GM18870 (cell line): ENCODE measurements around the gene PTCRA.
"Not testable (repeated sequence)": the region's sequence is repeated elsewhere in the genome, so short reads cannot be mapped to it uniquely, and the experiment has no call there.

ENCODE experiments used
- ATAC-seq: cut with Tn5 transposase; IDR thresholded peaks from one replicate; pipeline ENCODE4 v1.9.1; 2021; ENCODE audit warnings: moderate library complexity; ENCODE audit not compliant: unreplicated experiment

Gene PTCRA

GRCh38 chr6:42915732-42916131, at the start of gene PTCRA:
Gene PTCRA (plus strand): TSS chr6:42916053. CDS start chr6:42916070, 17 bp downstream.
- no peak for ATAC-seq

GRCh38 chr6:42870145-42870936, 45.5 kb upstream of the PTCRA start:
- no peak for ATAC-seq

DNA sequence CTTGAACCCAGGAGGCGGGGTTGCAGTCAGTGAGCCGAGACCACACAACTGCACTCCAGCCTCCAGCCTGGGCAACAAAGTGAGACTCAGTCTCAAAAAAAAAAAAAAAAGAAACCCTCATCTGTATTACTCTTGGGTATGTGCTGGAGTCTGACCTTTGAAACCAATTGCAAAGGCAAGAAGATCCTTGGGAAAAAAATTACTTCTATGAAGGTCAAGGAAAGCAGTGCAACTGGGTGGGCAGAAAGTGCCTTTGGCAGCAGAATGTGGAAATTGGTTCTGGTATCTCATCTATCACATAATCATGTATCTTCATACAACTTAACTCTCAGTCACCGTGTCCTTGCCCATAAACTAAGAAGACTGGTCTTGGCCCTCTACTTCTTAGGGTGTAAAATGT, 44.1 kb upstream of the PTCRA start:
- no peak for ATAC-seq

DNA sequence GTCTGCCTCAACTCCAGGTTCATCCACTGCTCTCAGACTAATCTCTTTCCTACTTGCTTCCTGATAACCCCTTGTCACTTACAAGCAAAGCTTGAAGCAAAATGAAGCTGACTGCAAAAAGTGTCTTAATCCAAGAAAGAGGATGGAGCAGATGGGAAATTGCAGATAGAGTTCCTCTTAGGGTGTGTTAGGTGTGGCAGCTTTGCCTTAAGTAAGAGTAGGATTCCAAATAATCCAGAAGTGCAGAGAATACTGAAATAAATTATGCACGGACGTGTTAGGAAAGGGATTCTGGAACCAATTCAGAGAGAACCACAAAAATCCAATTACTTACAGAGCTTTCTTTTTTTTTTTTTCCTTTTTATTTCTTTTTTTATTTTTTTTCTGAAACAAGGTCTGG, 42.5 kb upstream of the PTCRA start:
- ATAC-seq, result no peak

DNA sequence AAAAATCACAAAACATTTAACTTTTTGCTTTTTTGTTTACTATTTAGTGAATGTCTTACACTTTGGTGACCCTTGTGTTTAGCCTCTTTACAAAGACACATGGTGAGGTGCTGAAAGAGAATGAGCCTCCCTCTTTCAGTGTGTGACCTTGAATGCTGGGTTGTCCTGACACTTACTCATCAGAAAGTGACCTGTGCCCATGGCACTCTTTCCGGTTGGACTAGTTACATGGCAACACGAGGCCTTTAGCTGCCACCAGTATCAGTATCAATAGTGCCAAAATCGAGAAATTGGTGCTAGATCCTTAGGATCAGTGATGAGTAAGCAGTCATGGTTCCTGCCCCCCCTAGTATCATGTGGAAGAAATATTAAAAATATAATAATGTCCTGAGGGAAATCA, 38.2 kb upstream of the PTCRA start:
- no peak for ATAC-seq

- peak; percentile 85 for ATAC-seq
These were observed 36.2 kb upstream of the PTCRA start, which contains the start of gene RPL7L1 for GRCh38 chr6:42879372-42880239. Gene RPL7L1 (plus strand): TSS chr6:42879616. CDS start chr6:42879911, 295 bp downstream.

GRCh38 chr6:42880240-42880817, 35.5 kb upstream of the PTCRA start:
- not testable (repeated sequence) for ATAC-seq

- not testable (repeated sequence) for ATAC-seq
These were observed 35.0 kb upstream of the PTCRA start for GRCh38 chr6:42880871-42881270.

- no peak for ATAC-seq
These were observed 30.2 kb upstream of the PTCRA start for GRCh38 chr6:42885702-42886101.

- ATAC-seq, result not testable (repeated sequence)
These were observed 27.7 kb upstream of the PTCRA start for GRCh38 chr6:42888201-42888600.

GRCh38 chr6:42889815-42890214, 26.0 kb upstream of the PTCRA start:
- ATAC-seq, result no peak

- ATAC-seq, result peak; percentile 57
These were observed 25.3 kb upstream of the PTCRA start for GRCh38 chr6:42890311-42891198.

DNA sequence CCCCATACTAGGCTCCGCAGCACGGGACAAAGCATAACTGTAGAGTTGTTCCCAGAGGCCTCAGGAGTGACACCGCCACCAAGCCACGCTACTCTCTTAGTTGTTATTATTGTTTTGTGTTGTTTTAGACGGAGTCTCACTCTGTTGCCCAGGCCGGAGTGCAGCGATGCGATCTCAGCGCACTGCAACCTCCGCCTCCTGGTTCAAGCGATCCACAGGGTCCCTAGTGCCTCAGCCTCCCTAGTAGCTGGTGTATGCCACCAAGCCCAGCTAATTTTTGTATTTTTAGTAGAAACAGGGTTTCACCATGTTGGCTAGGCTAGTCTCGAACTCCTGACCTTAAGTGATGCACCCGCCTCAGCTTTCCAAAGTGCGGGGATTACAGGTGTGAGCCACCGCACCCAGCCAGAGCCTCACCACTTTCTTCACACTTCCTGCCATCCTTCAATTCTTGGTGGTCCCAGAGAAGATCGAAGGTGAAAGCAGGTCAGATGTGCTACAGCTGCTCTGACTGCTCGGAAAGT, 24.6 kb upstream of the PTCRA start:
- no peak for ATAC-seq

DNA sequence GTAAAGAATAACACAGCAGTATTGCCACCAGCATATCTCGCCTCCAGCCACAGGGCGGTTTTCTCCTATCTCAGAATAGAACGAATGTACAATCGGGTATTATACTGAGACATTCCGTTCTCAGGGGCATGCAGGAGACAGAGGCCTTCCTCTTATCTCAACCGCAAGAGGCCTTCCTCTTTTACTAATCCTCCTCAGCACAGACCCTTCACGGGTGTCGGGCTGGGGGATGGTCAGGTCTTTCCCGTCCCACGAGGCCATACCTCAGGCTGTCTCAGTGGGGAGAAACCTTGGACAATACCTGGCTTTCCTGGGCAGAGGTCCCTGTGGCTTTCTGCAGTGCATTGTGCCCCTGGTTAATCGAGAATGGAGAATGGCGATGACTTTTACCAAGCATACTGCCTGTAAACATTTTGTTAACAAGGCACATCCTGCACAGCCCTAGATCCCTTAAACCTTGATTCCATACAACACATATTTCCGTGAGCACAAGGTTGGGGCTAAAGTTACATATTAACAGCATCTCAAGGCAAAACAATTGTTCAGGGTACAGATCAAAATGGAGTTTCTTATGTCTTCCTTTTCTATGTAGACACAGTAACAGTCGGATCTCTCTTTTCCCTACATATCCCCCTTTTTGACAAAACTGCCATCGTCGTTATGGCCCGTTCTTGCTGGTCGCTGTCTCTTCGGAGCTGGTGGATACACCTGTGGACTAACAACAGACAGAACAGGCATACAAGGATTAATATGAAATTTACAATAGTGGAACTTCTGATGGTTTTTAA, 21.6 kb upstream of the PTCRA start:
- not testable (repeated sequence) for ATAC-seq

DNA sequence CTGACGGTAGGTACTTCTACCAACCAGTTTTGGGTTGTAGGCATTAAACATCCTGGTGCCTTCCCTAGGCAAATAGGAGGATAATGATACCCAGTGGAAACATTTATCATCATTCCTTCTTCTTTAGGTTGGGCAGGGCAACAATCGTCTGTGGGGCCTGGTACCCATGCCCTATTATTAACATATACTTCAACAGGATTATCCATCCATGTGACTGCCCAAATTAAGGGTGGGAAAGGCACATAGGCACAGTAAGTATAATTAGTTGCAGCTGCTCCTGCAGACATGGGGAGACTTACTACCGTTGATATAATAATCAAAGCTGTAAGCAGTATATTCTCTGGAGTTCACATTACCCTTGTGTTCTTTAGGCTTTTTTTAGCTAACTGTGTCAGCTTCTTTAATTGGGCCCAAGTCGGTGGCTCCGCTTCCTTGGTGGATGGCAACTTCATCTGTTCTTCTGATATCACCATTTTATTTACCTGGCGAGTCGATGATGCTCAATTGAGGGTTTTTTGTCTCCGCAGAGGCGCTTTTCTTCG, 19.6 kb upstream of the PTCRA start:
- no peak for ATAC-seq

- ATAC-seq, result no peak
These were observed 16.9 kb upstream of the PTCRA start for GRCh38 chr6:42898891-42899361.

- ATAC-seq, result no peak
These were observed 16.0 kb upstream of the PTCRA start for GRCh38 chr6:42899871-42900270.

- ATAC-seq, result no peak
These were observed 14.3 kb upstream of the PTCRA start for GRCh38 chr6:42901538-42901957.
